ENCODE data around the gene SKA1. TPM values are rescaled to one million over a fixed set of nuclear protein-coding genes. Genes with fewer than 3 reads are reported as not detected.
A peak's percentile ranks its signal among the peaks of the same experiment; 100 is the strongest.

The SKA1 gene
- total and polyA plus RNA-seq, 2 of the 4 experiments (the other 2 are of a cell fraction): 5.8 to 5.9 TPM

GRCh38 chr18:50374220-50374752, 560 bp upstream of the SKA1 start:
- H3K9ac ChIP-seq (ENCODE audit: low read depth, low read length): peak overlapping the region; percentile 86
- CTCF ChIA-PET: no interaction called here
- dilution Hi-C loops (cut with HindIII; ENCODE audit: low sequenced_read_pairs, unreplicated experiment): no loop called here
- BruUV-seq (replicated peaks): no TSS peak
- H3K4me3 ChIP-seq (ENCODE audit: insufficient read depth, low read depth, low read length): peak overlapping the region; percentile 45
- H3K36me3 ChIP-seq (ENCODE audit: control insufficient read depth, insufficient read depth, low read length): no peaks in the 10 kb centered on the region
- H2AK9ac ChIP-seq (replicated peaks; ENCODE audit: low read depth, low read length, poor library complexity): no peak overlapping the region
- H2BK20ac ChIP-seq (ENCODE audit: low read depth, low read length): no peak overlapping the region
- H3K27me3 ChIP-seq (ENCODE audit: control insufficient read depth, insufficient read depth, low read length): no peaks in the 10 kb centered on the region
- H3K56ac ChIP-seq (ENCODE audit: extremely low read depth, insufficient read depth, low read length): peak overlapping the region; percentile 74; the same call in 1 of the 2 replicates
- intact Hi-C loops (cut with micrococcal nuclease): no loop called here
- in situ Hi-C loops (cut with MboI; ENCODE audit: low sequenced_read_pairs): no loop called here
- H3K79me1 ChIP-seq (ENCODE audit: low read depth in 1 of 2, low read length in 2 of 2): peaks cover 3 to 10% of the 10 kb centered on the region in 2 experiments; a peak in 1 of 4 replicates
- no peak overlapping the region for H2BK15ac ChIP-seq (ENCODE audit: low read depth, low read length)
- peak overlapping the region; percentile 86 for H4K91ac ChIP-seq (ENCODE audit: insufficient read depth, low read depth, low read length)
- ATAC-seq (ENCODE audit: low read depth) (no peak), DNase-seq (no peak)
- H4K5ac ChIP-seq (ENCODE audit: low read depth, low read length): peak overlapping the region; percentile 88
- H3K4me2 ChIP-seq (ENCODE audit: low read depth, low read length): peak overlapping the region; percentile 84
- H3K18ac ChIP-seq (ENCODE audit: low read depth, low read length): peak overlapping the region; percentile 50; the same call in 1 of the 2 replicates
- no peaks in the 10 kb centered on the region for H3K4me1 ChIP-seq (ENCODE audit: control insufficient read depth, insufficient read depth, low read length)
- TF ChIP-seq, protein P1, sequence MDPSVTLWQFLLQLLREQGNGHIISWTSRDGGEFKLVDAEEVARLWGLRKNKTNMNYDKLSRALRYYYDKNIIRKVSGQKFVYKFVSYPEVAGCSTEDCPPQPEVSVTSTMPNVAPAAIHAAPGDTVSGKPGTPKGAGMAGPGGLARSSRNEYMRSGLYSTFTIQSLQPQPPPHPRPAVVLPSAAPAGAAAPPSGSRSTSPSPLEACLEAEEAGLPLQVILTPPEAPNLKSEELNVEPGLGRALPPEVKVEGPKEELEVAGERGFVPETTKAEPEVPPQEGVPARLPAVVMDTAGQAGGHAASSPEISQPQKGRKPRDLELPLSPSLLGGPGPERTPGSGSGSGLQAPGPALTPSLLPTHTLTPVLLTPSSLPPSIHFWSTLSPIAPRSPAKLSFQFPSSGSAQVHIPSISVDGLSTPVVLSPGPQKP (IDR thresholded peaks at IDR 0.05; ENCODE audit: borderline replicate concordance, low read depth, low read length): no peak
- TF ChIP-seq BHLHE40 (IDR thresholded peaks at IDR 0.05; ENCODE audit: low read depth, low read length) (no peak), MAZ (IDR thresholded peaks at IDR 0.05; ENCODE audit: borderline replicate concordance, low read depth, low read length) (no peak), POLR2A (IDR thresholded peaks at IDR 0.05; ENCODE audit: low read depth, low read length) (no peak), CHD1 (IDR thresholded peaks at IDR 0.05; ENCODE audit: low read depth, low read length) (no peak)
- TF ChIP-seq, protein P2, sequence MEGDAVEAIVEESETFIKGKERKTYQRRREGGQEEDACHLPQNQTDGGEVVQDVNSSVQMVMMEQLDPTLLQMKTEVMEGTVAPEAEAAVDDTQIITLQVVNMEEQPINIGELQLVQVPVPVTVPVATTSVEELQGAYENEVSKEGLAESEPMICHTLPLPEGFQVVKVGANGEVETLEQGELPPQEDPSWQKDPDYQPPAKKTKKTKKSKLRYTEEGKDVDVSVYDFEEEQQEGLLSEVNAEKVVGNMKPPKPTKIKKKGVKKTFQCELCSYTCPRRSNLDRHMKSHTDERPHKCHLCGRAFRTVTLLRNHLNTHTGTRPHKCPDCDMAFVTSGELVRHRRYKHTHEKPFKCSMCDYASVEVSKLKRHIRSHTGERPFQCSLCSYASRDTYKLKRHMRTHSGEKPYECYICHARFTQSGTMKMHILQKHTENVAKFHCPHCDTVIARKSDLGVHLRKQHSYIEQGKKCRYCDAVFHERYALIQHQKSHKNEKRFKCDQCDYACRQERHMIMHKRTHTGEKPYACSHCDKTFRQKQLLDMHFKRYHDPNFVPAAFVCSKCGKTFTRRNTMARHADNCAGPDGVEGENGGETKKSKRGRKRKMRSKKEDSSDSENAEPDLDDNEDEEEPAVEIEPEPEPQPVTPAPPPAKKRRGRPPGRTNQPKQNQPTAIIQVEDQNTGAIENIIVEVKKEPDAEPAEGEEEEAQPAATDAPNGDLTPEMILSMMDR (conservative IDR thresholded peaks at IDR 0.05; ENCODE audit: low read depth, low read length): no peak
- peak overlapping the region; percentile 48 for H3K27ac ChIP-seq (ENCODE audit: insufficient read depth, low read length)
- no peaks in the 10 kb centered on the region for H3K9me3 ChIP-seq (ENCODE audit: control insufficient read depth, insufficient read depth, low read length)
- no peak overlapping the region; the same call in 1 of the 2 replicates for H2BK120ac ChIP-seq (ENCODE audit: low read depth, low read length)
- no peaks in the 10 kb centered on the region for H3K9me1 ChIP-seq (ENCODE audit: insufficient read depth, low read length)
- no CpG with 5 or more reads among the region's 8 CpGs for WGBS, 2 experiments (ENCODE audit: extremely low coverage in 2 of 2, insufficient read length in 1 of 2)
- peak overlapping the region; percentile 97 for H3K14ac ChIP-seq (replicated peaks; ENCODE audit: low read depth, low read length)
- peak overlapping the region; percentile 93 for H3K4ac ChIP-seq (ENCODE audit: low read depth, low read length)
- peak overlapping the region; percentile 99 for H2AFZ ChIP-seq (replicated peaks; ENCODE audit: low read length, poor library complexity)
- POLR2A ChIA-PET (ENCODE audit: unreplicated experiment): no interaction called here
- H2AK5ac ChIP-seq (ENCODE audit: low read depth, low read length): peak overlapping the region; percentile 57; the same call in 1 of the 2 replicates
- no peaks in the 10 kb centered on the region for H4K20me1 ChIP-seq (ENCODE audit: insufficient read depth, low read length)
- peak overlapping the region; percentile 99 to 100 for H4K8ac ChIP-seq (ENCODE audit: low read depth in 2 of 2, low read length in 2 of 2)
- peak overlapping the region; percentile 42 for H2BK5ac ChIP-seq (ENCODE audit: low read depth, low read length, poor library complexity, severe bottlenecking)
- peak overlapping the region; percentile 69; the same call in 1 of the 2 replicates for H3K23ac ChIP-seq (ENCODE audit: low read depth, low read length)

Data from IMR-90 (cell line).